Measurements from ENCODE around the gene IQCM. TPM values are rescaled to one million over a fixed set of nuclear protein-coding genes. Genes with fewer than 3 reads are reported as not detected.

IQCM gene
- total RNA-seq, 6 experiments from 2014 or later, result not detected

DNA sequence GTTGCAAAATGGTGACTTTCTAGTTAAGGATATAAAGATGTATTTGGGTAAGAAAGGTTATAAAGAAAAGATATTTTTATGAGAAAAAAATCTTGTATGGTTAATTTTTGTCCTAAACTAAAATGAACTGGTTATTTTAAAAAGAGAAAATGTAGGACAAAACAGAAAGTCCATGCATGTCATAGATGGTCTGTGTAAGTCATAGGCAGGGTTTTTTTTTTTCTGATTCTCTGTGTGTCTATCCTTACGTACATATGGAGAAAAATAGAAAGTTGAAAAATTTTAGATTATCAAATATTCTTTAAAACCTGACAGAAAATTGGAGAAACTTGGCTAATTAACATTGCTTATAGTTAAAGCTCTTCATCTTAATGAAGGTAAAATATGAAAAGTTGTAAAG lies 493.4 kb downstream of the IQCM start:
- WGBS (ENCODE audit: insufficient coverage, low coverage, low lambda C conversion rate, missing lambda C conversion rate), result 60% methylated on average over 1 of the region's 1 CpG
- H3K27ac ChIP-seq, result no peak overlapping the region
- intact Hi-C loops (cut with DNase I), result no loop called here
- H3K36me3 ChIP-seq, result no peaks in the 10 kb centered on the region
- DNase-seq (no peak), ATAC-seq (no peak)
- H3K4me1 ChIP-seq, result no peaks in the 10 kb centered on the region
- TF ChIP-seq, protein P1, sequence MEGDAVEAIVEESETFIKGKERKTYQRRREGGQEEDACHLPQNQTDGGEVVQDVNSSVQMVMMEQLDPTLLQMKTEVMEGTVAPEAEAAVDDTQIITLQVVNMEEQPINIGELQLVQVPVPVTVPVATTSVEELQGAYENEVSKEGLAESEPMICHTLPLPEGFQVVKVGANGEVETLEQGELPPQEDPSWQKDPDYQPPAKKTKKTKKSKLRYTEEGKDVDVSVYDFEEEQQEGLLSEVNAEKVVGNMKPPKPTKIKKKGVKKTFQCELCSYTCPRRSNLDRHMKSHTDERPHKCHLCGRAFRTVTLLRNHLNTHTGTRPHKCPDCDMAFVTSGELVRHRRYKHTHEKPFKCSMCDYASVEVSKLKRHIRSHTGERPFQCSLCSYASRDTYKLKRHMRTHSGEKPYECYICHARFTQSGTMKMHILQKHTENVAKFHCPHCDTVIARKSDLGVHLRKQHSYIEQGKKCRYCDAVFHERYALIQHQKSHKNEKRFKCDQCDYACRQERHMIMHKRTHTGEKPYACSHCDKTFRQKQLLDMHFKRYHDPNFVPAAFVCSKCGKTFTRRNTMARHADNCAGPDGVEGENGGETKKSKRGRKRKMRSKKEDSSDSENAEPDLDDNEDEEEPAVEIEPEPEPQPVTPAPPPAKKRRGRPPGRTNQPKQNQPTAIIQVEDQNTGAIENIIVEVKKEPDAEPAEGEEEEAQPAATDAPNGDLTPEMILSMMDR (IDR thresholded peaks at IDR 0.05), result no peak
- no peak for TF ChIP-seq POLR2A (IDR thresholded peaks at IDR 0.05)
- no peaks in the 10 kb centered on the region for H3K9me3 ChIP-seq
- H3K27me3 ChIP-seq, result no peaks in the 10 kb centered on the region
- no peak overlapping the region for H3K4me3 ChIP-seq

GRCh38 chr4:149321438-149321837 lies 494.2 kb downstream of the IQCM start:
- Histone ChIP-seq H3K4me1 (no peaks in the 10 kb centered on the region), H3K9me3 (no peaks in the 10 kb centered on the region), H3K27ac (no peak overlapping the region), H3K27me3 (no peaks in the 10 kb centered on the region), H3K36me3 (no peaks in the 10 kb centered on the region), H3K4me3 (no peak overlapping the region)
- TF ChIP-seq, protein P1 (IDR thresholded peaks at IDR 0.05), result no peak
- no peak for TF ChIP-seq POLR2A (IDR thresholded peaks at IDR 0.05)
- intact Hi-C loops (cut with DNase I), result no loop called here
- DNase-seq (no peak), ATAC-seq (no peak)
- WGBS (ENCODE audit: insufficient coverage, low coverage, low lambda C conversion rate, missing lambda C conversion rate), result 14% methylated on average over 1 of the region's 1 CpG

DNA sequence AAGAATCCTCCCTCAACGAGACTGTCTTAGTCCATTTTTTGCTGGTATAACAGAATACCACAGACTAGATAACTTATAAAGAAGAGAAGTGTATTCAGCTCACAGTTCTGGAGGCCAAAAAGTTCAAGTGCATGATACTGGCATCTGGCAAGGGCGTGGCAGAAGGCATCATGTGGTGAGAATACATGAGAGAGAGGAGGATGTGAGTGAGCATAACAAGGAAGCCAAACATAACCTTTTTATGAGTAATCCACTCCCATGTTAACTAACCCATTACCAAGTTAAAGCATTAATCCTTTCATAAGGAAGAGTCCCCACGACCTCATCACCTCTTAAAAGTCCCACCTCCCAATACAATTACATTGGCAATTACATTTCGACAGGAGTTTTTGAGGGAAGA lies 504.6 kb downstream of the IQCM start:
- DNase-seq (no peak), ATAC-seq (no peak)
- no peak overlapping the region for H3K27ac ChIP-seq
- TF ChIP-seq, protein P1 (IDR thresholded peaks at IDR 0.05), result no peak
- no peak for TF ChIP-seq POLR2A (IDR thresholded peaks at IDR 0.05)
- no peaks in the 10 kb centered on the region for H3K9me3 ChIP-seq
- no peak overlapping the region for H3K4me3 ChIP-seq
- H3K36me3 ChIP-seq, result no peaks in the 10 kb centered on the region
- 37% methylated on average over 4 of the region's 4 CpGs for WGBS (ENCODE audit: insufficient coverage, low coverage, low lambda C conversion rate, missing lambda C conversion rate)
- intact Hi-C loops (cut with DNase I), result no loop called here
- H3K4me1 ChIP-seq, result no peaks in the 10 kb centered on the region
- H3K27me3 ChIP-seq, result no peaks in the 10 kb centered on the region

GRCh38 chr4:149306537-149306936 lies 509.1 kb downstream of the IQCM start:
- no peak overlapping the region for H3K4me3 ChIP-seq
- no peak overlapping the region for H3K27ac ChIP-seq
- DNase-seq (no peak), ATAC-seq (no peak)
- no peaks in the 10 kb centered on the region for H3K4me1 ChIP-seq
- TF ChIP-seq, protein P1 (IDR thresholded peaks at IDR 0.05), result no peak
- TF ChIP-seq POLR2A (IDR thresholded peaks at IDR 0.05), result no peak
- H3K36me3 ChIP-seq, result no peaks in the 10 kb centered on the region
- no peaks in the 10 kb centered on the region for H3K9me3 ChIP-seq
- intact Hi-C loops (cut with DNase I), result no loop called here
- H3K27me3 ChIP-seq, result no peaks in the 10 kb centered on the region
